ENCODE measurements around the gene MYO5B.

MYO5B gene

DNA sequence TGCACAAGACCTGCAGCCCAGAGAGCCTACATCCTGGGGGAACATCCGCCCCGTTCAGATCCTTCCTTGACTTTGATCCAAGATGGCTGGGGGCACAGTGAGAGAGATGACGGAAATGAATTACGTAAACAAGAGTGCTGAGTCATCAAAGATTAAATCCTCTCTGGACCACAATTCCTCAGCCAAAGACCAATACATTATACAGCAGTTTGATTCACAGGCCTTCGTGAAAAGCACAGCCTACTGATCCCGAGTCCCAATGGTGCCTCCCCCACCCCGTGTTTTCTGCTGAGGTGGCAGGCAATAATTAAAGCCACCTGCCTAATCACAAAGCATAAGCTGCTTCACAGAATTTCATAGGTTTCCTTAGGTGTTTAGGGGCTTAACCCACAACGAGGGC lies 43.0 kb downstream of the MYO5B start:
- no peaks in the 10 kb centered on the region for H3K4me1 ChIP-seq (ENCODE audit: low read depth, poor library complexity, severe bottlenecking)
- TF ChIP-seq, protein P1, sequence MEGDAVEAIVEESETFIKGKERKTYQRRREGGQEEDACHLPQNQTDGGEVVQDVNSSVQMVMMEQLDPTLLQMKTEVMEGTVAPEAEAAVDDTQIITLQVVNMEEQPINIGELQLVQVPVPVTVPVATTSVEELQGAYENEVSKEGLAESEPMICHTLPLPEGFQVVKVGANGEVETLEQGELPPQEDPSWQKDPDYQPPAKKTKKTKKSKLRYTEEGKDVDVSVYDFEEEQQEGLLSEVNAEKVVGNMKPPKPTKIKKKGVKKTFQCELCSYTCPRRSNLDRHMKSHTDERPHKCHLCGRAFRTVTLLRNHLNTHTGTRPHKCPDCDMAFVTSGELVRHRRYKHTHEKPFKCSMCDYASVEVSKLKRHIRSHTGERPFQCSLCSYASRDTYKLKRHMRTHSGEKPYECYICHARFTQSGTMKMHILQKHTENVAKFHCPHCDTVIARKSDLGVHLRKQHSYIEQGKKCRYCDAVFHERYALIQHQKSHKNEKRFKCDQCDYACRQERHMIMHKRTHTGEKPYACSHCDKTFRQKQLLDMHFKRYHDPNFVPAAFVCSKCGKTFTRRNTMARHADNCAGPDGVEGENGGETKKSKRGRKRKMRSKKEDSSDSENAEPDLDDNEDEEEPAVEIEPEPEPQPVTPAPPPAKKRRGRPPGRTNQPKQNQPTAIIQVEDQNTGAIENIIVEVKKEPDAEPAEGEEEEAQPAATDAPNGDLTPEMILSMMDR (conservative IDR thresholded peaks at IDR 0.05; ENCODE audit: low read depth, low read length), result no peak
- no peak overlapping the region for H3K27ac ChIP-seq
- H4K20me1 ChIP-seq (ENCODE audit: insufficient read depth), result no peaks in the 10 kb centered on the region
- no peak overlapping the region for H3K9ac ChIP-seq
- H3K27me3 ChIP-seq (ENCODE audit: insufficient read depth, low read depth), result no peaks in the 10 kb centered on the region
- H3K4me2 ChIP-seq, result no peak overlapping the region
- no peak overlapping the region for H3K4me3 ChIP-seq (IDR thresholded peaks at IDR 0.05; ENCODE audit: insufficient read depth, low read depth, low read length)
- no peaks in the 10 kb centered on the region for H3K36me3 ChIP-seq (ENCODE audit: insufficient read depth)
- no peak overlapping the region for H2AFZ ChIP-seq (ENCODE audit: low read depth)
- H3K79me2 ChIP-seq (ENCODE audit: insufficient read depth, low read depth), result no peaks in the 10 kb centered on the region

DNA sequence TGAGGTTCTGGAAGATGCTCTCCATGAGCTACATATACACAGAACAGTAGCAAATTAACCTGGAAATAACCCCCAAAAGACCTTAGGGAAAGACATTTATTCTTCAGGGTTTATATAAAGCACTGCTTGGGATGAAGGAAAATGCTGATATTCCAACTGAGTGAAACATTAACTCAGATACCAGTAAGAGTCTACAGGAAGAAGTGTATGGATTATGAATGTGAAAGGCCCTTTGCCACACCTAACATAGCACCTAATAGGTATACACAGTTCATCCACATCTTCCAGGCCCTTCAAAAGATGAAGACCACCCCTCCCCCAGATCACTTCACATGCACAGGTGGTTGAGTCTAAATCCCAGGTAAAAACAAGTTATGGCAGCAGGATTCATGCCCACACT lies 50.4 kb downstream of the MYO5B start:
- no peaks in the 10 kb centered on the region for H3K4me1 ChIP-seq (ENCODE audit: low read depth, poor library complexity, severe bottlenecking)
- no peak overlapping the region for H3K9ac ChIP-seq
- H3K4me2 ChIP-seq, result no peak overlapping the region
- H3K79me2 ChIP-seq (ENCODE audit: insufficient read depth, low read depth), result no peaks in the 10 kb centered on the region
- no peak overlapping the region for H2AFZ ChIP-seq (ENCODE audit: low read depth)
- TF ChIP-seq, protein P1 (conservative IDR thresholded peaks at IDR 0.05; ENCODE audit: low read depth, low read length), result no peak
- no peaks in the 10 kb centered on the region for H3K36me3 ChIP-seq (ENCODE audit: insufficient read depth)
- no peaks in the 10 kb centered on the region for H4K20me1 ChIP-seq (ENCODE audit: insufficient read depth)
- no peaks in the 10 kb centered on the region for H3K27me3 ChIP-seq (ENCODE audit: insufficient read depth, low read depth)
- no peak overlapping the region for H3K27ac ChIP-seq
- no peak overlapping the region for H3K4me3 ChIP-seq (IDR thresholded peaks at IDR 0.05; ENCODE audit: insufficient read depth, low read depth, low read length)

DNA sequence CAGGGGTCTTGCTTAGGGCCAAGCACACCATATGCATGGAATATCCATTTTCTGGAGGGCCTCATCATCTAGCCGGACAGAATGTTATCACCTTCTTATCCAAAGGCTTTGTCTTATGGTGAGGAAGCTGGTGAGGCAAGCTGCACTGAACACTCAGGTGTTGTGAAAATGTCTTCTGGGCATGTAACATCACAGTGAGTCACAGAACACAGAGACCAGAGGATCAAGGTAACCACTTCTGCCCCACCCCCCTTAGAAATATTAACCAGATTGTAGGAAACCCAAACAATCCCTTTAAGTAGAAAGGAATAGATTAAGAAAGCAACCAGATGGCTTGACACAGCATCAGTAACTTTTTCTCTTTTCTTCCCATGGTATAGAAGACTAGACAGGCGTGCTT lies 51.1 kb downstream of the MYO5B start:
- Histone ChIP-seq H3K79me2 (ENCODE audit: insufficient read depth, low read depth) (no peaks in the 10 kb centered on the region), H3K4me2 (no peak overlapping the region), H3K36me3 (ENCODE audit: insufficient read depth) (no peaks in the 10 kb centered on the region), H3K27ac (no peak overlapping the region), H3K9ac (no peak overlapping the region), H3K27me3 (ENCODE audit: insufficient read depth, low read depth) (no peaks in the 10 kb centered on the region), H3K4me3 (IDR thresholded peaks at IDR 0.05; ENCODE audit: insufficient read depth, low read depth, low read length) (no peak overlapping the region), H2AFZ (ENCODE audit: low read depth) (no peak overlapping the region), H4K20me1 (ENCODE audit: insufficient read depth) (no peaks in the 10 kb centered on the region), H3K4me1 (ENCODE audit: low read depth, poor library complexity, severe bottlenecking) (no peaks in the 10 kb centered on the region)
- TF ChIP-seq, protein P1 (conservative IDR thresholded peaks at IDR 0.05; ENCODE audit: low read depth, low read length), result no peak

DNA sequence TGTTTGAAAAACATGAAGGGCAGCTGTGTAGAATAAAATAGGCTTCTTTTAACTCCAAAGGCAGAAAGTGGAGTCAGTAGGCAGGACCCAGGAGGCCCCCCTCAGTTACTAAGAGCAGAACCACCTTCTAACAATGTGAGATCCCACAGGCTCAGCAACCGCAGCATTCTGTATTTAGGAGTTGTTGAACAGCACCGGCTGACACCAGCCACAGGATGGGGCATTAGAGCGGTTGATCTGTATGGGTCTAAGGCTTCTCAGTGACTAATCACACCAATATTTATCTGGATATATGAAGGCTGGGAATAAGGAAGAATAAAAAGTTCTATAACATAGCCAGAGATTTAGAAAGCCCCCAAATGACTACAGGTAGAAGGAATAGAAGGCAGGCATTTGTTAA lies 51.7 kb downstream of the MYO5B start:
- Histone ChIP-seq H3K27me3 (ENCODE audit: insufficient read depth, low read depth) (no peaks in the 10 kb centered on the region), H3K4me2 (no peak overlapping the region), H4K20me1 (ENCODE audit: insufficient read depth) (no peaks in the 10 kb centered on the region), H3K36me3 (ENCODE audit: insufficient read depth) (no peaks in the 10 kb centered on the region), H2AFZ (ENCODE audit: low read depth) (no peak overlapping the region), H3K4me3 (IDR thresholded peaks at IDR 0.05; ENCODE audit: insufficient read depth, low read depth, low read length) (no peak overlapping the region), H3K27ac (no peak overlapping the region), H3K9ac (no peak overlapping the region), H3K79me2 (ENCODE audit: insufficient read depth, low read depth) (no peaks in the 10 kb centered on the region), H3K4me1 (ENCODE audit: low read depth, poor library complexity, severe bottlenecking) (no peaks in the 10 kb centered on the region)
- TF ChIP-seq, protein P1 (conservative IDR thresholded peaks at IDR 0.05; ENCODE audit: low read depth, low read length), result no peak
